ENCODE results near the gene FEM1B.

The FEM1B gene

DNA sequence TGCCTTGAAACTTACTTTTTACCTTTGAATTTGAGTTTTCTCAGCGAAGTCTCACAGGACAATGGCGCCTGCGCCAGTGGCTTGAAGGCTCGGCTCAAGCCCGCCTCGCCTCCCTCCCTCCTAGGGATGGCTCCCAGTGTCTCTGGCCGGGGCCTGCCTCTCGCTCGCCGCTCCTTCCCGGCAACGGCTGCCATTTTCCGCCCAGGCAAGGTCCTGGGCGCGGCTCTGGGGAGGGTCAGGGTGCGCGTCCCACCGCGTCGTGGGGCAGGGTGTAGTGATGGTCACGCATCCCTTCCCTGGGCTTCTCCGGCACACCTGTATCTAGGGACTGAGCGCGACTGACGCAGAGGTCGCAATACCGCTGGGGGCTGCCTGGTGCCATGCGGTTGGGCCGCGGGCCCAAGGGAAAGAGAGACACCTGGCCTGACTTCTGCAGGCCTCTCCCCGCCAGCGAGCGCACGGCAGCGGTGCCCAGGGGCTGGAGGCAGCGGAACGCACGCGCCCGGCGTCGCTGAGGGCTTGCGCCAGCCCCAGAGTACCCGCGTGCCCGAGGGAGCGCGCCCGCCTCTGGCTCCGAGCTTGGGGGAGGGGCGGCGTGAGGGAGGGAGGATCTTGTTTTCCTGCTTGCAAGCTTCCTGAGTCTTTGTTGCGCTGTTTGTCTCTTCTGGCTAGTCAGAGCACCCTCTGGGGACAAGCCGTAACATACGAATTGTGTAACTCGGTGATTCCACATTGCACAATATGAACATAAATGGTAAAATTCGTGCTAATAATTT is 20.7 kb upstream of the FEM1B start:
- DNase-seq (ENCODE audit: insufficient read length, low spot score), result peak; percentile 33

DNA sequence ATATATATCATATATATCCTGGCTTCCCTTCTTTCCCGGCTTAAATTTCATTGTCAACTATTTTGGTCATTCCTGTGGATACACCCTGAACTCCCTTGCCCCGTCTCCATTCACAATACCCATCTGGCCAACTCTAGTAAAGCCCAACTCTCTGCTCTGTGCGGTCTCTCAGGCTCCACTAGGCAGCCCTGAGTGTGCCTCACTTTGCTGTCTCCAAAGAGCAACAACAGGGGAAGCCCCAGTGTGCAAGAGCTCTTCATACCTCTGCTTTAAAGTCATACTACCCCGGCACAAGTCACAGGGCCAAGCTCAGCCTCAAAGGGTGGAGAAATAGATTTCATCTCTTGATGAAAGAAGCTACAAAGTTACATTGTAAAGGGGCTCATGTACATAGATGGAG is 18.9 kb upstream of the FEM1B start:
- FAIRE-seq (peak; percentile 51), DNase-seq (ENCODE audit: insufficient read length, low spot score) (no peak)
- TF ChIP-seq TAF1 (IDR thresholded peaks at IDR 0.05; ENCODE audit: low read depth, low read length), result no peak
- no peak for TF ChIP-seq POU2F2 (IDR thresholded peaks at IDR 0.05; ENCODE audit: low read depth, low read length)
- TF ChIP-seq PAX5 (IDR thresholded peaks at IDR 0.05; ENCODE audit: insufficient read depth, low read length, severe bottlenecking), result no peak
- no peak for TF ChIP-seq SPI1 (IDR thresholded peaks at IDR 0.05; ENCODE audit: low read depth, low read length)

More for the DNA sequence above, 20.7 kb upstream of the FEM1B start:
- TF ChIP-seq POU2F2 (IDR thresholded peaks at IDR 0.05; ENCODE audit: low read depth, low read length) (no peak), SPI1 (IDR thresholded peaks at IDR 0.05; ENCODE audit: low read depth, low read length) (no peak), POLR2A (IDR thresholded peaks at IDR 0.05; ENCODE audit: low read depth, low read length) (no peak), PAX5 (IDR thresholded peaks at IDR 0.05; ENCODE audit: insufficient read depth, low read length, severe bottlenecking) (no peak), POLR2AphosphoS5 (IDR thresholded peaks at IDR 0.05; ENCODE audit: low read depth, low read length) (no peak), TAF1 (IDR thresholded peaks at IDR 0.05; ENCODE audit: low read depth, low read length) (no peak)
- FAIRE-seq, result peak; percentile 82

DNA sequence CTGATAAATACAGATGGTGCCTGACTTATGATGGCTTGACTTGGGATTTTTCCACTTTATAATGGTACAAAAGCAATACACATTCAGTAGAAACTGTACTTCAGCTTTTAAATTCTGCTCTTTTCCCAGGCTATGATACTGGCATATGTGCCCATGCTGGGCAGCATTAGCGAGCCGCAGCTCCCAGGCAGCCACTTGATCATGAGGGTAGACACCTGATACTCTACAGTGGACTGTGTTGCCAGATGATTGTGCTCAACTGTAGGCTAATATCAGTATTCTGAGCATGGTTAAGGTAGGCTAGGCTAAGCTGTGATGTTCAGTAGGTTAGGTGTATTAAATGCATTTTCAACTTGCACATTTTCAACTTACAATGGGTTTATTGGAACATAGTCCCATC is 17.7 kb upstream of the FEM1B start:
- DNase-seq (ENCODE audit: insufficient read length, low spot score) (no peak), FAIRE-seq (peak; percentile 62)
- no peak for TF ChIP-seq PAX5 (IDR thresholded peaks at IDR 0.05; ENCODE audit: insufficient read depth, low read length, severe bottlenecking)
- TF ChIP-seq POLR2AphosphoS5 (IDR thresholded peaks at IDR 0.05; ENCODE audit: low read depth, low read length), result no peak
- TF ChIP-seq POU2F2 (IDR thresholded peaks at IDR 0.05; ENCODE audit: low read depth, low read length), result no peak
- no peak for TF ChIP-seq POLR2A (IDR thresholded peaks at IDR 0.05; ENCODE audit: low read depth, low read length)
- no peak for TF ChIP-seq TAF1 (IDR thresholded peaks at IDR 0.05; ENCODE audit: low read depth, low read length)
- no peak for TF ChIP-seq SPI1 (IDR thresholded peaks at IDR 0.05; ENCODE audit: low read depth, low read length)

DNA sequence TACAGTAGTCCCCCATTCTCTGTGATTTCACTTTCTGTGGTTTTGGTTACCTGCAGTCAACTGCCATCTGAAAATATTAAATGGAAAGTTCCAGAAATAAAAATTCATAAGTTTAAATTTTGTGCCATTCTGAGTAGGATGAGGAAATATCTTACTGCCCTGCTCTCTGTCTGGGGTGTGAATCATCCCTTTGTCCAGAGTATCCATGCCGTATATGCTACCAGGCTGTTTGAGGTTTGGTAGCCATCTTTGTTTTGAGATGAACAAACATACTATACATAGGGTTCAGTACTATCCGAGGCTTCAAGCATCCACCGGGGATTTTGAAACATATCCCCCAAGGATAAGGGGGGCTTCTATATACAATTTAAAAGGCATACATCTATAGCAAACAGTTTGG is 16.3 kb upstream of the FEM1B start:
- DNase-seq (ENCODE audit: insufficient read length, low spot score) (no peak), FAIRE-seq (no peak)
- TF ChIP-seq POU2F2 (IDR thresholded peaks at IDR 0.05; ENCODE audit: low read depth, low read length) (no peak), POLR2A (IDR thresholded peaks at IDR 0.05; ENCODE audit: low read depth, low read length) (no peak), POLR2AphosphoS5 (IDR thresholded peaks at IDR 0.05; ENCODE audit: low read depth, low read length) (no peak), SPI1 (IDR thresholded peaks at IDR 0.05; ENCODE audit: low read depth, low read length) (no peak), TAF1 (IDR thresholded peaks at IDR 0.05; ENCODE audit: low read depth, low read length) (no peak), PAX5 (IDR thresholded peaks at IDR 0.05; ENCODE audit: insufficient read depth, low read length, severe bottlenecking) (no peak)

DNA sequence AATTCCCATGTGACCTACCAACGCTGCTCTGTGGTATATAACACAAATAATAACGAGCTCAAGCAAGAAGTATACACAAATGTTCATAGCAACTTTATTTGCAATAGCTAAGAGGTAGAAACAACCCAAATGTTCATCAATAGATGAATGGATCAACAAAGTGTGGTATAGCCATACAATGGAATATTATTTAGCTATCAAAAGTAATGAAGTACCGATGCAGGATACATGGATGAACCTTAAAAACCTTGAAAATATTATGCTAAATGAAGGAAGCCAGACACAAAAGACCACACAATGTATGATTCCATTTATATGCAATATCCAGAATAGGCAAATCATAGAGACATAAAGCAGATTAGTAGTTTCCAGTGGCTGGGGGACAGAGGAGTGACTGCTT is 15.6 kb upstream of the FEM1B start:
- TF ChIP-seq TAF1 (IDR thresholded peaks at IDR 0.05; ENCODE audit: low read depth, low read length) (no peak), POLR2AphosphoS5 (IDR thresholded peaks at IDR 0.05; ENCODE audit: low read depth, low read length) (no peak), PAX5 (IDR thresholded peaks at IDR 0.05; ENCODE audit: insufficient read depth, low read length, severe bottlenecking) (no peak), POLR2A (IDR thresholded peaks at IDR 0.05; ENCODE audit: low read depth, low read length) (no peak), SPI1 (IDR thresholded peaks at IDR 0.05; ENCODE audit: low read depth, low read length) (no peak), POU2F2 (IDR thresholded peaks at IDR 0.05; ENCODE audit: low read depth, low read length) (no peak)
- no peak for FAIRE-seq
- no peak for DNase-seq (ENCODE audit: insufficient read length, low spot score)

DNA sequence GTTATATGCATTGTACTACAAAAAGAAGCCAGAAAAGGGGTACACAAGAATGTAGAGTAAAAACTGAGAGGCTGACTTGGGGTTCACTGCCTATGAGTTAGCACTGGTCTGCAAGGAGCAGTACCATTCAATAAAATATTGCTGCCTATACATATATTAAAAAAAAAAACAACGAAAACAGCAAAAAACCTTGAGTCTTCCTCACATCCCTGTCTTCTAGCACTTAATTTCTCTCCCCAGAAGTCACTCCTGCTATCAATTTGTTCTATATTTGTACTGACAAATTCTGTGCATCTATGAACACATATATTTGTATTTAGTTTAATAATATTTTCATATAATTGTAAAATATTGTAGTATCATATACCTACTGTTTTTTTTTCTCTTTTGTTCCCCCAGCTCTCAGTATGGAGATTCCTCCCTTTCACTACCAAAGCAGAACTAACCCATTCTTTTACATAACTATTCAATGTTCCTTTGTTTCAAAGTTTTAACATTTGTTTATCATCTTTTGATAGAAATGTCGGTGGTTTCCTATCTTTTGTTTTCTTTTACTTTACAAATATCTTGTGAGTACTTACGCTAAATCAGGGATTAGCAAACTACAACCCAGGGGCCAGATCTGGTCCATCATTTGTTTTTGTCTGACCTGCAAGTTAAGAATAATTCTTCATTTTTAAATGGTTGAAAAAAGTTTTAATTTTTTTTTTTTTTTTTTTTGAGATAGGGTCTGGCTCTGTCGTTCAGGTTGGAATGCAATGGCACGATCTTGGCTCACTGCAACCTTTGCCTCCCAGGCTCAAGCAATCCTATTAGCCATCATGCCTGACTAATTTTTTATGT is 14.8 kb upstream of the FEM1B start:
- no peak for FAIRE-seq
- no peak for TF ChIP-seq POLR2A (IDR thresholded peaks at IDR 0.05; ENCODE audit: low read depth, low read length)
- no peak for TF ChIP-seq POLR2AphosphoS5 (IDR thresholded peaks at IDR 0.05; ENCODE audit: low read depth, low read length)
- TF ChIP-seq PAX5 (IDR thresholded peaks at IDR 0.05; ENCODE audit: insufficient read depth, low read length, severe bottlenecking), result no peak
- TF ChIP-seq SPI1 (IDR thresholded peaks at IDR 0.05; ENCODE audit: low read depth, low read length), result no peak
- no peak for TF ChIP-seq TAF1 (IDR thresholded peaks at IDR 0.05; ENCODE audit: low read depth, low read length)
- TF ChIP-seq POU2F2 (IDR thresholded peaks at IDR 0.05; ENCODE audit: low read depth, low read length), result no peak
- DNase-seq (ENCODE audit: insufficient read length, low spot score), result no peak

DNA sequence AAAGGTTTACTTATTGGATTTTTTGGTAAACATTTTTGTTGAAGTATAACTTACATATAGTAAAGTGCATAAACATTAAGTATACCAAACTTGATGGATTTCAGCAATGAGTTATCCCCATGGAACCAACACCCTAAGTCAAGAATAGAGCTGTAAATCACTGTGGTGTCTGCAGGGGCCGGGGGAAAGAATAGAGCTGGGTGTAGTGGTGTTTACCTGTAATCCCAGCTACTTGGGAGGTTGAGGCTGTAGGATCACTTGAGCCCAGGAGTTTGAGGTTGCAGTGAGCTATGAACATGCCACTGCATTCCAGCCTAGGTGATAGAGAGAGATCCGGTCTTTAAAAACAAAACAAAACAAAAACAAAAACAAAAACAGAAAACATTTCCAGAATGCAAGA is 13.3 kb upstream of the FEM1B start:
- DNase-seq (ENCODE audit: insufficient read length, low spot score) (no peak), FAIRE-seq (no peak)
- TF ChIP-seq TAF1 (IDR thresholded peaks at IDR 0.05; ENCODE audit: low read depth, low read length), result no peak
- TF ChIP-seq SPI1 (IDR thresholded peaks at IDR 0.05; ENCODE audit: low read depth, low read length), result no peak
- TF ChIP-seq POU2F2 (IDR thresholded peaks at IDR 0.05; ENCODE audit: low read depth, low read length), result no peak
- no peak for TF ChIP-seq POLR2A (IDR thresholded peaks at IDR 0.05; ENCODE audit: low read depth, low read length)
- no peak for TF ChIP-seq POLR2AphosphoS5 (IDR thresholded peaks at IDR 0.05; ENCODE audit: low read depth, low read length)
- no peak for TF ChIP-seq PAX5 (IDR thresholded peaks at IDR 0.05; ENCODE audit: insufficient read depth, low read length, severe bottlenecking)

DNA sequence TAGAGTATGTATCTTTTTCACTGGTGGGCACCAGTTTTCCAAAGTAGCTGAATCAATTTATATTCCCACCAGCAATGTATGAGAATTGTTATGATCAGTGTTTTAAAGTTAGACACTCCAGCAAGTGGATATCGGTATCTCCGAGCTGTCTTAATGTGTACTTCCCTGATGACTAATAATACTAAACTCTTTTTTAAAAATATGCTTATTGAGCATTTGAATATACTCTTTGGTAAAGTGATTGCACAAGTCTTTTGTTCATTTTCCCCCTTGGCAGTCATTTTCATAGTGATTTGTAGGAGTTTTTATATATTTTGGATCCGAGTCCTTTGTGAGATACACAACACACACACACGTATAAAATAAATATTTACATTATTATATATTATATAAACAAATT is 12.5 kb upstream of the FEM1B start:
- DNase-seq (ENCODE audit: insufficient read length, low spot score) (no peak), FAIRE-seq (no peak)
- TF ChIP-seq PAX5 (IDR thresholded peaks at IDR 0.05; ENCODE audit: insufficient read depth, low read length, severe bottlenecking), result no peak
- no peak for TF ChIP-seq POLR2A (IDR thresholded peaks at IDR 0.05; ENCODE audit: low read depth, low read length)
- TF ChIP-seq TAF1 (IDR thresholded peaks at IDR 0.05; ENCODE audit: low read depth, low read length), result no peak
- no peak for TF ChIP-seq SPI1 (IDR thresholded peaks at IDR 0.05; ENCODE audit: low read depth, low read length)
- no peak for TF ChIP-seq POU2F2 (IDR thresholded peaks at IDR 0.05; ENCODE audit: low read depth, low read length)
- no peak for TF ChIP-seq POLR2AphosphoS5 (IDR thresholded peaks at IDR 0.05; ENCODE audit: low read depth, low read length)

DNA sequence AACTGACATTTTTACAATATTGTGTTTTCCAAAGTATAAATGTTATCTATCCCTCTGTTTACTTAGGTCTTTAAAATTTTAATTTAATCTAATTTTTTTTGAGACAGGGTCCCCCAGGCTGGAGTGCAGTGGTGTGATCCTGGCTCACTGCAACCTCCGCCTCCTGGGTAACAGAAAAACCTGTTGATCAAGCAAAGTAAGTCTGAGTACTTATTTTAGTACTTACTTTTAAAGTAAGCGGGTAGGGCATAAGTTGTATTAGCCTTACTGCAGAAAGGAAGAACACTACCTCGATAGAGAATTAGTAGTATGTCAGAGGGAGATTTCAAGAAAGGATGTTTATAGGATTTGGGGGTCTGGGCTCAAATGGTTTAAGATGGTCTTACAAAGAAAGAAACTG is 11.9 kb upstream of the FEM1B start:
- TF ChIP-seq SPI1 (IDR thresholded peaks at IDR 0.05; ENCODE audit: low read depth, low read length) (no peak), POU2F2 (IDR thresholded peaks at IDR 0.05; ENCODE audit: low read depth, low read length) (no peak), PAX5 (IDR thresholded peaks at IDR 0.05; ENCODE audit: insufficient read depth, low read length, severe bottlenecking) (no peak), POLR2A (IDR thresholded peaks at IDR 0.05; ENCODE audit: low read depth, low read length) (no peak), POLR2AphosphoS5 (IDR thresholded peaks at IDR 0.05; ENCODE audit: low read depth, low read length) (no peak), TAF1 (IDR thresholded peaks at IDR 0.05; ENCODE audit: low read depth, low read length) (no peak)
- DNase-seq (ENCODE audit: insufficient read length, low spot score) (no peak), FAIRE-seq (no peak)
